ENCODE measurements around the gene KHDRBS1.
"Not testable (repeated sequence)": the region's sequence is repeated elsewhere in the genome, so short reads cannot be mapped to it uniquely, and the experiment has no call there.

Gene KHDRBS1

DNA sequence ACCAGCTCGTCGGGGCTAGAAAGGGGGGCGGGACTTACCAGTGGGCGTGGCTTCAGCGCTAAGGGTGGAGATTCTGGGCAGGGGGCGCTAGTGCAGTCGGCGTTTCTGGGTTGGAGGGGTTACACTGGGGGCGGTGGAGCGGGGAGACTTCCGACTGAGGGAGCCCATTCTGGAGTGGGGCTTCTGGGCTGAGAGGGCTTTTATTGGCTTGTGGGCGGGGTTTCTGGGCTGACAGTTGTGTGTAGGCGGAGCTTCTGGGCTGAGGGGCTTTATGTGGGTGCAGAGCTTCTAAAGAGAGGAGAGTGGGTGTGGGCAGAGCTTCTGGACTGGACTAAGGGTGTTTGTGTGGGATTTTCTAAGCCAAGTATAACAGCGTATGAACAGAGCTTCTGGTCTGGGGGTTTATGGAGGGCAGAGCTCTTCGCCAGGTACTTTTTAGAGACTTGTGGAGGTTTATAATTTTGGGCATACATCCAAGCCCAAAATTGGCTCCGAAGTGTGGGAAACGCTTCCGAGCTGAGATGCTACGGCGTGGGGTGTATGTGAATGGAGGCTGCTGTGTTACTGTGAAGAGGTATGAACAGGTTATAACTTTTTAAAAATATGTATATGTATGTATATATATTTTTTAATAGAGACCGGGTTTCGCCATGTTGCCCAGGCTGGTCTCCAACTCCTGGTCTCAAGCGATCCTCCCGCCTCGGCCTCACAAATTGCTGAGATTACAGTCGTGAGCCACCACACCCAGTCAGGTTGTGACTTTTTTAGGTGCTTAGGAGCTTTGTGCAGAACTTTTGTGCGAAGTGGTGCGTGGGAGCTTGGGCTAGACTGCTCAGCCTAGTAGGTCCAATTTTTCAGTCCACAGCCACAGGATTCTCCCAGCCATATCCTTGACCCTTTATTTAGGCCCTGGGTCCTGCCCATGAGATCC lies 59.9 kb downstream of the KHDRBS1 start:
- TF ChIP-seq, protein P1, sequence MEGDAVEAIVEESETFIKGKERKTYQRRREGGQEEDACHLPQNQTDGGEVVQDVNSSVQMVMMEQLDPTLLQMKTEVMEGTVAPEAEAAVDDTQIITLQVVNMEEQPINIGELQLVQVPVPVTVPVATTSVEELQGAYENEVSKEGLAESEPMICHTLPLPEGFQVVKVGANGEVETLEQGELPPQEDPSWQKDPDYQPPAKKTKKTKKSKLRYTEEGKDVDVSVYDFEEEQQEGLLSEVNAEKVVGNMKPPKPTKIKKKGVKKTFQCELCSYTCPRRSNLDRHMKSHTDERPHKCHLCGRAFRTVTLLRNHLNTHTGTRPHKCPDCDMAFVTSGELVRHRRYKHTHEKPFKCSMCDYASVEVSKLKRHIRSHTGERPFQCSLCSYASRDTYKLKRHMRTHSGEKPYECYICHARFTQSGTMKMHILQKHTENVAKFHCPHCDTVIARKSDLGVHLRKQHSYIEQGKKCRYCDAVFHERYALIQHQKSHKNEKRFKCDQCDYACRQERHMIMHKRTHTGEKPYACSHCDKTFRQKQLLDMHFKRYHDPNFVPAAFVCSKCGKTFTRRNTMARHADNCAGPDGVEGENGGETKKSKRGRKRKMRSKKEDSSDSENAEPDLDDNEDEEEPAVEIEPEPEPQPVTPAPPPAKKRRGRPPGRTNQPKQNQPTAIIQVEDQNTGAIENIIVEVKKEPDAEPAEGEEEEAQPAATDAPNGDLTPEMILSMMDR (IDR thresholded peaks at IDR 0.05; ENCODE audit: borderline replicate concordance, insufficient read depth, low read depth, low read length), result 0 out of 2 replicates have a peak, but pooled peaks have one; percentile 14
- H3K4me3 ChIP-seq (ENCODE audit: low read depth, low read length), result peak overlapping the region; percentile 74

- TF ChIP-seq, protein P1 (IDR thresholded peaks at IDR 0.05; ENCODE audit: borderline replicate concordance, insufficient read depth, low read depth, low read length), result no peak
- H3K4me3 ChIP-seq (ENCODE audit: low read depth, low read length), result no peak overlapping the region
Measured at GRCh38 chr1:32074841-32075240, 61.2 kb downstream of the KHDRBS1 start.

- TF ChIP-seq, protein P1 (IDR thresholded peaks at IDR 0.05; ENCODE audit: borderline replicate concordance, insufficient read depth, low read depth, low read length), result no peak
- H3K4me3 ChIP-seq (ENCODE audit: low read depth, low read length), result no peak overlapping the region
Measured at GRCh38 chr1:32077451-32077850, 63.8 kb downstream of the KHDRBS1 start.

- H3K4me3 ChIP-seq (ENCODE audit: low read depth, low read length), result no peak overlapping the region
- TF ChIP-seq, protein P1 (IDR thresholded peaks at IDR 0.05; ENCODE audit: borderline replicate concordance, insufficient read depth, low read depth, low read length), result no peak
Measured at GRCh38 chr1:32082022-32082421, 68.4 kb downstream of the KHDRBS1 start.

- H3K4me3 ChIP-seq (ENCODE audit: low read depth, low read length), result not testable (repeated sequence)
Measured at GRCh38 chr1:32086381-32086780, 72.7 kb downstream of the KHDRBS1 start.

DNA sequence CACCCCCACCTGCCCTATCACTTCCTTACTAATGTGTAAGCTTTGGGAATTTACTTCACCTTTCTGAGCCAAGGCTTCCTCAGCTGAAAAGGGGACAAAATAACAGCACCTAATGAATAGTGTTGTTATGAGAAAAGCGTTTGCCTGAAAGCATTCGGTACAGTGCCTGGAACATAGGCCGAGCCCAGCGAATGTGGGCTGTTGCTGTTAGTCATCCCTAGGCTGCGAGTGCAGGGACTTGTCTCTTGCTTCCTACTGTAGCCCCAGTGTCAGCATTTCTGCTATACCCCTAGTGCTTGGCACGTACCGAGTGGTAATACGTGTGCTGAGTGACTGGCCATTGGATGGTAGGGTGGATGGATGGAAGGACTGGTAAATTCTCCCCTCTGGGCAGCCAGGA lies 77.5 kb downstream of the KHDRBS1 start:
- H3K4me3 ChIP-seq (ENCODE audit: low read depth, low read length), result no peak overlapping the region
- TF ChIP-seq, protein P1 (IDR thresholded peaks at IDR 0.05; ENCODE audit: borderline replicate concordance, insufficient read depth, low read depth, low read length), result no peak

DNA sequence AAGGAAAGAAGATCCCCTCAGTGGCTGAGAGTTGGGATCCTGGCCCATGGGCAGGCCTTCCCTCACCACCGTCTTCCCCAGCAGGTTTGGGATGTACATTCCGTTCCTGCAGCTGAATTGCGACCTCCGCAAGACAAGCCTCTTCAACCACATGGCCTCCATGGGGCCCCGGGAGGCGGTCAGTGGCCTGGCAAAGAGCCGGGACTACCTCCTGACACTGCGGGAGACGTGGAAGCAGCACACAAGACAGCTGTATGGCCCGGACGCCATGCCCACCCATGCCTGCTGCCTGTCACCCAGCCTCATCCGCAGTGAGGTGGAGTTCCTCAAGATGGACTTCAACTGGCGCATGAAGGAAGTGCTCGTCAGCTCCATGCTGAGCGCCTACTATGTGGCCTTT lies 77.9 kb downstream of the KHDRBS1 start:
- TF ChIP-seq, protein P1 (IDR thresholded peaks at IDR 0.05; ENCODE audit: borderline replicate concordance, insufficient read depth, low read depth, low read length), result no peak

More for the DNA sequence above, 77.9 kb downstream of the KHDRBS1 start:
- H3K4me3 ChIP-seq (ENCODE audit: low read depth, low read length), result no peak overlapping the region

All from GM12875 (cell line).